Hepatocyte (in vitro differentiated cells): ENCODE results near the gene PAPPA. TPM values are rescaled to one million over a fixed set of nuclear protein-coding genes. Genes with fewer than 3 reads are reported as not detected.

Experiments used
- DNase-seq: peaks from one replicate; pipeline ENCODE4 v3.0.0-alpha.2; 2016; ENCODE audit warnings: low spot score
- H2AFZ ChIP-seq: fragments of 200-600 bp; sonication (generic); 2 replicates; pipeline ENCODE4 v1.6.0; 2016; ENCODE audit warnings: antibody characterized with exemption, mild to moderate bottlenecking
- H3K27ac ChIP-seq: fragments of 200-600 bp; sonication (generic); 2 replicates; pipeline ENCODE4 v1.5.1; 2016; ENCODE audit warnings: mild to moderate bottlenecking
- H3K27me3 ChIP-seq: fragments of 200-600 bp; sonication (generic); 2 replicates; pipeline ENCODE4 v1.6.1; 2016
- H3K36me3 ChIP-seq: fragments of 200-600 bp; sonication (generic); replicated peaks from 2 replicates; pipeline ENCODE4 v1.5.1; 2016; ENCODE audit warnings: low read depth; ENCODE audit not compliant: insufficient read depth
- H3K4me1 ChIP-seq: fragments of 200-600 bp; sonication (generic); 2 replicates; pipeline ENCODE4 v1.5.1; 2016; ENCODE audit warnings: mild to moderate bottlenecking, moderate library complexity; ENCODE audit not compliant: insufficient read depth
- H3K4me2 ChIP-seq: fragments of 200-600 bp; sonication (generic); 2 replicates; pipeline ENCODE4 v1.6.0; 2016
- H3K4me3 ChIP-seq: fragments of 200-600 bp; sonication (generic); 2 replicates; pipeline ENCODE4 v1.5.1; 2016; ENCODE audit warnings: mild to moderate bottlenecking
- H3K79me2 ChIP-seq: fragments of 200-600 bp; sonication (generic); 2 replicates; pipeline ENCODE4 v1.6.0; 2017; ENCODE audit warnings: mild to moderate bottlenecking
- H3K9me2 ChIP-seq: fragments of 200-600 bp; sonication (generic); replicated peaks from 2 replicates; pipeline ENCODE4 v1.6.0; 2017; ENCODE audit warnings: mild to moderate bottlenecking; ENCODE audit not compliant: insufficient read depth
- H3K9me3 ChIP-seq: fragments of 200-600 bp; sonication (generic); 2 replicates; pipeline ENCODE4 v1.5.1; 2016; ENCODE audit warnings: low read depth, mild to moderate bottlenecking
- H4K20me1 ChIP-seq: fragments of 200-600 bp; sonication (generic); 2 replicates; pipeline ENCODE4 v1.6.0; 2016; ENCODE audit warnings: mild to moderate bottlenecking; ENCODE audit not compliant: insufficient read depth, poor library complexity, severe bottlenecking
- CTCF ChIP-seq: fragments of 200-600 bp; sonication (generic); IDR thresholded peaks from 2 replicates; pipeline ENCODE4 v1.5.1; 2016; ENCODE audit warnings: antibody characterized with exemption, mild to moderate bottlenecking; ENCODE audit not compliant: poor library complexity
- EZH2 ChIP-seq: fragments of 200-600 bp; sonication (generic); IDR thresholded peaks from 2 replicates; pipeline ENCODE4 v1.6.1; 2016; ENCODE audit warnings: antibody characterized with exemption, mild to moderate bottlenecking, borderline replicate concordance
- EZH2phosphoT487 ChIP-seq: fragments of 200-600 bp; sonication (generic); IDR thresholded peaks from one replicate; pipeline ENCODE4 v1.6.1; 2018; ENCODE audit warnings: antibody characterized with exemption, mild to moderate bottlenecking, low read depth, moderate library complexity; ENCODE audit not compliant: unreplicated experiment, severe bottlenecking
- WGBS: methylation state at CpG from one replicate; pipeline ENCODE4 v1.1.6; 2016; ENCODE audit warnings: low lambda C conversion rate; ENCODE audit errors: missing lambda C conversion rate; 5-methylcytosine and 5-hydroxymethylcytosine counted together
- polyA plus RNA-seq: library from polyadenylated mRNA; unstranded; fragments of >200 nt; fragmentation: Nextera tagmentation; extraction: Ambion mirVana; gene quantifications from 2 replicates; pipeline ENCODE4 v1.2.1, GENCODE V29; 2016
- total RNA-seq: library from RNA; depleted of rRNA; stranded (reverse); fragments of >200 nt; gene quantifications from 2 replicates; pipeline ENCODE4 v1.2.3, GENCODE V29; 2014

PAPPA gene
- total and polyA plus RNA-seq, 2 experiments from 2014 or later: 2.8 to 12.3 TPM

- Histone ChIP-seq H3K9me3 (no peaks in the 10 kb centered on the region), H3K4me2 (no peak overlapping the region), H3K4me3 (no peak overlapping the region), H3K9me2 (no peaks in the 10 kb centered on the region), H3K27me3 (no peaks in the 10 kb centered on the region), H4K20me1 (no peaks in the 10 kb centered on the region), H3K36me3 (no peaks in the 10 kb centered on the region), H3K27ac (no peak overlapping the region), H2AFZ (no peak overlapping the region), H3K4me1 (peaks cover 6% of the 10 kb centered on the region), H3K79me2 (no peaks in the 10 kb centered on the region)
- 98% methylated on average over 4 of the region's 4 CpGs for WGBS
- no peak for TF ChIP-seq EZH2
- TF ChIP-seq CTCF: no peak
- no peak for TF ChIP-seq EZH2phosphoT487
- DNase-seq: no peak
Measured at GRCh38 chr9:116329470-116329869, 175.9 kb downstream of the PAPPA start.

GRCh38 chr9:116331241-116331640 is 177.7 kb downstream of the PAPPA start:
- Histone ChIP-seq H3K4me1 (peaks cover 7% of the 10 kb centered on the region), H3K27me3 (no peaks in the 10 kb centered on the region), H3K36me3 (no peaks in the 10 kb centered on the region), H3K79me2 (no peaks in the 10 kb centered on the region), H2AFZ (no peak overlapping the region), H3K27ac (no peak overlapping the region), H3K9me3 (no peaks in the 10 kb centered on the region), H4K20me1 (no peaks in the 10 kb centered on the region), H3K9me2 (no peaks in the 10 kb centered on the region), H3K4me3 (no peak overlapping the region), H3K4me2 (no peak overlapping the region)
- no peak for DNase-seq
- 76% methylated on average over 3 of the region's 3 CpGs for WGBS
- TF ChIP-seq EZH2: no peak
- TF ChIP-seq CTCF: no peak
- no peak for TF ChIP-seq EZH2phosphoT487

GRCh38 chr9:116332090-116332489 is 178.5 kb downstream of the PAPPA start:
- no peaks in the 10 kb centered on the region for H3K36me3 ChIP-seq
- no peaks in the 10 kb centered on the region for H4K20me1 ChIP-seq
- H3K9me2 ChIP-seq: no peaks in the 10 kb centered on the region
- no peak overlapping the region for H3K4me3 ChIP-seq
- no peak for TF ChIP-seq EZH2
- TF ChIP-seq CTCF: no peak
- no peak for TF ChIP-seq EZH2phosphoT487
- H3K4me1 ChIP-seq: peaks cover 14% of the 10 kb centered on the region
- no peaks in the 10 kb centered on the region for H3K9me3 ChIP-seq
- H3K4me2 ChIP-seq: no peak overlapping the region
- no peak overlapping the region for H3K27ac ChIP-seq
- H2AFZ ChIP-seq: no peak overlapping the region
- H3K27me3 ChIP-seq: no peaks in the 10 kb centered on the region
- WGBS: 84% methylated on average over 6 of the region's 6 CpGs
- DNase-seq: no peak
- no peaks in the 10 kb centered on the region for H3K79me2 ChIP-seq

GRCh38 chr9:116333254-116333653 is 179.7 kb downstream of the PAPPA start:
- no peak overlapping the region for H2AFZ ChIP-seq
- peaks cover 8% of the 10 kb centered on the region for H3K4me1 ChIP-seq
- H3K9me2 ChIP-seq: no peaks in the 10 kb centered on the region
- TF ChIP-seq CTCF: no peak
- TF ChIP-seq EZH2phosphoT487: no peak
- TF ChIP-seq EZH2: no peak
- H3K4me3 ChIP-seq: no peak overlapping the region
- H3K79me2 ChIP-seq: no peaks in the 10 kb centered on the region
- no peak overlapping the region for H3K27ac ChIP-seq
- no peak for DNase-seq
- WGBS: 56% methylated on average over 3 of the region's 3 CpGs
- H3K27me3 ChIP-seq: no peaks in the 10 kb centered on the region
- no peak overlapping the region for H3K4me2 ChIP-seq
- H4K20me1 ChIP-seq: no peaks in the 10 kb centered on the region
- no peaks in the 10 kb centered on the region for H3K36me3 ChIP-seq
- no peaks in the 10 kb centered on the region for H3K9me3 ChIP-seq
